GM23338 (cell line): ENCODE measurements around the gene CRBN. TPM values are rescaled to one million over a fixed set of nuclear protein-coding genes. Genes with fewer than 3 reads are reported as not detected.

Experiments used
- ATAC-seq: fragments of 200-7000 bp; cut with Tn5 transposase; 3 replicates; pipeline ENCODE4 v1.9.1; 2020
- DNase-seq: peaks from one replicate; pipeline ENCODE4 v3.0.0-alpha.2; 2015; ENCODE audit warnings: low spot score
- H2AFZ ChIP-seq: fragments of 200-600 bp; sonication (generic); 2 replicates; pipeline ENCODE4 v1.8.0; 2016; ENCODE audit warnings: antibody characterized with exemption, mild to moderate bottlenecking, moderate library complexity
- H3F3A ChIP-seq: fragments of 200-600 bp; sonication (generic); replicated peaks from 2 replicates; pipeline ENCODE4 v1.8.0; 2017; ENCODE audit warnings: antibody characterized with exemption, mixed run types, low read depth
- H3K27ac ChIP-seq: fragments of 200-600 bp; sonication (generic); 2 replicates; pipeline ENCODE4 v1.6.1; 2016; ENCODE audit warnings: low read depth
- H3K27me3 ChIP-seq: fragments of 200-600 bp; sonication (generic); 2 replicates; pipeline ENCODE4 v1.8.0; 2016; ENCODE audit warnings: mild to moderate bottlenecking, mixed run types, moderate library complexity; ENCODE audit not compliant: insufficient read depth
- H3K36me3 ChIP-seq: fragments of 200-600 bp; sonication (generic); 2 replicates; pipeline ENCODE4 v1.8.0; 2016; ENCODE audit warnings: mild to moderate bottlenecking; ENCODE audit not compliant: insufficient read depth
- H3K4me1 ChIP-seq: fragments of 200-600 bp; sonication (generic); 2 replicates; pipeline ENCODE4 v1.8.0; 2016; ENCODE audit warnings: mild to moderate bottlenecking, moderate library complexity; ENCODE audit not compliant: insufficient read depth
- H3K4me2 ChIP-seq: fragments of 200-600 bp; sonication (generic); 2 replicates; pipeline ENCODE4 v1.7.1; 2017; ENCODE audit warnings: mixed run types
- H3K4me3 ChIP-seq: fragments of 200-600 bp; sonication (generic); 2 replicates; pipeline ENCODE4 v1.6.1; 2016; ENCODE audit warnings: mixed run types
- H3K79me2 ChIP-seq: fragments of 200-600 bp; sonication (generic); replicated peaks from 2 replicates; pipeline ENCODE4 v1.8.0; 2017; ENCODE audit warnings: mild to moderate bottlenecking; ENCODE audit not compliant: insufficient read depth
- H3K9me2 ChIP-seq: fragments of 200-600 bp; sonication (generic); 2 replicates; pipeline ENCODE4 v1.8.0; 2017; ENCODE audit not compliant: insufficient read depth
- H4K20me1 ChIP-seq: fragments of 200-600 bp; sonication (generic); replicated peaks from 2 replicates; pipeline ENCODE4 v1.8.0; 2017; ENCODE audit warnings: mild to moderate bottlenecking; ENCODE audit not compliant: insufficient read depth
- H3K27ac Mint-ChIP-seq: 2 replicates; pipeline ENCODE4 v1.8.0; 2020; ENCODE audit warnings: inconsistent platforms, mild to moderate bottlenecking, moderate library complexity, mixed read lengths
- H3K27me3 Mint-ChIP-seq: 3 replicates; pipeline ENCODE4 v1.8.0; 2022; ENCODE audit warnings: low read depth, mild to moderate bottlenecking, moderate library complexity, mixed read lengths, inconsistent platforms; ENCODE audit not compliant: insufficient read depth, poor library complexity
- H3K36me3 Mint-ChIP-seq: 3 replicates; pipeline ENCODE4 v1.8.0; 2021; ENCODE audit warnings: low read depth, mild to moderate bottlenecking, inconsistent platforms, moderate library complexity, mixed read lengths
- H3K4me1 Mint-ChIP-seq: 3 replicates; pipeline ENCODE4 v1.8.0; 2020; ENCODE audit warnings: mild to moderate bottlenecking, inconsistent platforms, mixed read lengths
- H3K4me3 Mint-ChIP-seq: 3 replicates; pipeline ENCODE4 v1.8.0; 2021; ENCODE audit warnings: moderate library complexity, mild to moderate bottlenecking, inconsistent platforms, mixed read lengths
- H3K9me3 Mint-ChIP-seq: 3 replicates; pipeline ENCODE4 v1.8.0; 2020; ENCODE audit warnings: moderate library complexity, mild to moderate bottlenecking, inconsistent platforms, mixed read lengths
- CREB1 ChIP-seq: fragments of 250-450 bp; sonication (Bioruptor Pico); IDR thresholded peaks from 2 replicates; pipeline ENCODE4 v1.5.0; 2020; ENCODE audit warnings: low read depth, mild to moderate bottlenecking, moderate library complexity
- EZH2 ChIP-seq: fragments of 200-600 bp; sonication (generic); IDR thresholded peaks from one replicate; pipeline ENCODE4 v1.8.0; 2017; ENCODE audit warnings: antibody characterized with exemption, mild to moderate bottlenecking, low read depth; ENCODE audit not compliant: unreplicated experiment
- EZH2phosphoT487 ChIP-seq: fragments of 200-600 bp; sonication (generic); IDR thresholded peaks from one replicate; pipeline ENCODE4 v1.8.1; 2018; ENCODE audit warnings: antibody characterized with exemption; ENCODE audit not compliant: unreplicated experiment
- JUNB ChIP-seq: IDR thresholded peaks from one replicate; pipeline ENCODE4 v1.6.1; 2016; ENCODE audit warnings: antibody characterized with exemption; ENCODE audit not compliant: unreplicated experiment
- NANOG ChIP-seq: IDR thresholded peaks from 2 replicates; pipeline ENCODE4 v1.6.1; 2016; ENCODE audit warnings: antibody characterized with exemption, borderline replicate concordance
- POLR2AphosphoS5 ChIP-seq: IDR thresholded peaks from 2 replicates; pipeline ENCODE4 v1.6.1; 2016; ENCODE audit warnings: antibody characterized with exemption, low read depth
- STAT1 ChIP-seq: IDR thresholded peaks from one replicate; pipeline ENCODE4 v1.6.1; 2016; ENCODE audit warnings: antibody characterized with exemption; ENCODE audit not compliant: unreplicated experiment
- ZNF114 ChIP-seq: fragments of 250-450 bp; sonication (Bioruptor Pico); IDR thresholded peaks from 2 replicates; pipeline ENCODE4 v1.5.0; 2020; ENCODE audit warnings: mild to moderate bottlenecking, moderate library complexity
- ZNF331 ChIP-seq: fragments of 250-450 bp; sonication (Bioruptor Pico); IDR thresholded peaks from 2 replicates; pipeline ENCODE4 v1.5.0; 2020; ENCODE audit warnings: low read depth, mild to moderate bottlenecking, moderate library complexity
- polyA plus RNA-seq: library from polyadenylated mRNA; unstranded; fragments of >200 nt; fragmentation: Nextera tagmentation; extraction: Ambion mirVana; gene quantifications from 2 replicates; pipeline ENCODE4 v1.2.1, GENCODE V29; 2016
- total RNA-seq: library from RNA; depleted of rRNA; stranded (reverse); fragments of >200 nt; shearing (Covaris generic); gene quantifications from 2 replicates; pipeline ENCODE4 v1.2.3, GENCODE V29; 2014
- TF ChIP-seq, protein P1 (sequence below): IDR thresholded peaks from 2 replicates; pipeline ENCODE4 v1.6.1; 2016; ENCODE audit warnings: antibody characterized with exemption
- TF ChIP-seq, protein P2 (sequence below): fragments of 250-450 bp; sonication (Bioruptor Pico); IDR thresholded peaks from 2 replicates; pipeline ENCODE4 v1.5.0; 2020; ENCODE audit warnings: mild to moderate bottlenecking, moderate library complexity
- TF ChIP-seq, protein P3 (sequence below): IDR thresholded peaks from one replicate; pipeline ENCODE4 v1.6.1; 2018; ENCODE audit warnings: antibody characterized with exemption; ENCODE audit not compliant: unreplicated experiment
- TF ChIP-seq, protein P4 (sequence below), 2 experiments: fragments of 200-600 bp in 1 of 2; sonication (generic) in 1 of 2; conservative IDR thresholded peaks; 2 replicates each; pipeline versions ENCODE4 v1.5.1 to v1.6.1; 2016 to 2017; ENCODE audit warnings: antibody characterized with exemption in 2 of 2, low read depth in 2 of 2, mild to moderate bottlenecking in 2 of 2, moderate library complexity in 1 of 2

CRBN gene
- total and polyA plus RNA-seq, 2 experiments from 2014 or later, result 33.6 to 41.7 TPM

DNA sequence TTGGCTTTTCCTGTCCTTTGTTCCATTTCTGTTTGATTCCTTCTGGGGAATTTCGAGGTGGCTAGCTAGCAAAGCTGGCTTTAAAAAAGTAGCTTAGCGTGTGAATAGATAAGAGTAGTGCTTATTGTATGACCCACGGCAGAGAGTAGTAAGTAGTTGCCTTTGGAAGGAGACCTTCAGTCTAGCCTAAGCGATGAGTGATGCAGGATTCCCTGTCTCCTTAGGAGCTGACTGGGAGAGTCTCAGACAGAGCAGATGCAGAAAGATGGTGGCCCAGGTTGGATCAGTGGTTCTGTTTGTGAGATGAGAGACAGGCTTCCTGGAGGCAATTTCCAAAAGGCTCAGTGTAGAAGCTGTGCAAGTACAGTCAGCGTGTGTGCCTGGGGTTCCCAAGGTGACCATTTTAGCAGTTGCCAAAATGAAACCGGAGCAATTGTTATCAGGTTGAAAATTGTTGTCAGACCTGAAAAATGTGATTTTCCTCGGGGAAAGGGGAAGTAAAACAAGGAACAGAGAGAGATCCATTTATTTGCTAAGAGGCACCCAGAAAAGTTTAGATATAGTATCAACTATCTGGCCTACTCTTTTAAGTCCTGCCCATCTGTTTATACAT, 68.6 kb downstream of the CRBN start:
- peaks cover 19% of the 10 kb centered on the region for H3K36me3 Mint-ChIP-seq
- Histone ChIP-seq H3K9me2 (no peaks in the 10 kb centered on the region), H3K27ac (peak overlapping the region; percentile 65; the same call in 1 of the 2 replicates), H3K36me3 (no peaks in the 10 kb centered on the region), H3K4me1 (peaks cover 16% of the 10 kb centered on the region), H3F3A (no peaks in the 10 kb centered on the region), H3K4me3 (no peak overlapping the region), H4K20me1 (no peaks in the 10 kb centered on the region), H3K27me3 (no peaks in the 10 kb centered on the region), H2AFZ (peak overlapping the region; percentile 72; the same call in 1 of the 2 replicates), H3K4me2 (peak overlapping the region; percentile 7), H3K79me2 (no peaks in the 10 kb centered on the region)
- ATAC-seq (no peak), DNase-seq (peak; percentile 39)
- H3K9me3 Mint-ChIP-seq, result peaks cover 91% of the 10 kb centered on the region
- H3K4me3 Mint-ChIP-seq, result no peak overlapping the region
- TF ChIP-seq, protein P1, sequence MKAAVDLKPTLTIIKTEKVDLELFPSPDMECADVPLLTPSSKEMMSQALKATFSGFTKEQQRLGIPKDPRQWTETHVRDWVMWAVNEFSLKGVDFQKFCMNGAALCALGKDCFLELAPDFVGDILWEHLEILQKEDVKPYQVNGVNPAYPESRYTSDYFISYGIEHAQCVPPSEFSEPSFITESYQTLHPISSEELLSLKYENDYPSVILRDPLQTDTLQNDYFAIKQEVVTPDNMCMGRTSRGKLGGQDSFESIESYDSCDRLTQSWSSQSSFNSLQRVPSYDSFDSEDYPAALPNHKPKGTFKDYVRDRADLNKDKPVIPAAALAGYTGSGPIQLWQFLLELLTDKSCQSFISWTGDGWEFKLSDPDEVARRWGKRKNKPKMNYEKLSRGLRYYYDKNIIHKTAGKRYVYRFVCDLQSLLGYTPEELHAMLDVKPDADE, result no peak
- no peak for TF ChIP-seq ZNF331
- TF ChIP-seq, protein P2, sequence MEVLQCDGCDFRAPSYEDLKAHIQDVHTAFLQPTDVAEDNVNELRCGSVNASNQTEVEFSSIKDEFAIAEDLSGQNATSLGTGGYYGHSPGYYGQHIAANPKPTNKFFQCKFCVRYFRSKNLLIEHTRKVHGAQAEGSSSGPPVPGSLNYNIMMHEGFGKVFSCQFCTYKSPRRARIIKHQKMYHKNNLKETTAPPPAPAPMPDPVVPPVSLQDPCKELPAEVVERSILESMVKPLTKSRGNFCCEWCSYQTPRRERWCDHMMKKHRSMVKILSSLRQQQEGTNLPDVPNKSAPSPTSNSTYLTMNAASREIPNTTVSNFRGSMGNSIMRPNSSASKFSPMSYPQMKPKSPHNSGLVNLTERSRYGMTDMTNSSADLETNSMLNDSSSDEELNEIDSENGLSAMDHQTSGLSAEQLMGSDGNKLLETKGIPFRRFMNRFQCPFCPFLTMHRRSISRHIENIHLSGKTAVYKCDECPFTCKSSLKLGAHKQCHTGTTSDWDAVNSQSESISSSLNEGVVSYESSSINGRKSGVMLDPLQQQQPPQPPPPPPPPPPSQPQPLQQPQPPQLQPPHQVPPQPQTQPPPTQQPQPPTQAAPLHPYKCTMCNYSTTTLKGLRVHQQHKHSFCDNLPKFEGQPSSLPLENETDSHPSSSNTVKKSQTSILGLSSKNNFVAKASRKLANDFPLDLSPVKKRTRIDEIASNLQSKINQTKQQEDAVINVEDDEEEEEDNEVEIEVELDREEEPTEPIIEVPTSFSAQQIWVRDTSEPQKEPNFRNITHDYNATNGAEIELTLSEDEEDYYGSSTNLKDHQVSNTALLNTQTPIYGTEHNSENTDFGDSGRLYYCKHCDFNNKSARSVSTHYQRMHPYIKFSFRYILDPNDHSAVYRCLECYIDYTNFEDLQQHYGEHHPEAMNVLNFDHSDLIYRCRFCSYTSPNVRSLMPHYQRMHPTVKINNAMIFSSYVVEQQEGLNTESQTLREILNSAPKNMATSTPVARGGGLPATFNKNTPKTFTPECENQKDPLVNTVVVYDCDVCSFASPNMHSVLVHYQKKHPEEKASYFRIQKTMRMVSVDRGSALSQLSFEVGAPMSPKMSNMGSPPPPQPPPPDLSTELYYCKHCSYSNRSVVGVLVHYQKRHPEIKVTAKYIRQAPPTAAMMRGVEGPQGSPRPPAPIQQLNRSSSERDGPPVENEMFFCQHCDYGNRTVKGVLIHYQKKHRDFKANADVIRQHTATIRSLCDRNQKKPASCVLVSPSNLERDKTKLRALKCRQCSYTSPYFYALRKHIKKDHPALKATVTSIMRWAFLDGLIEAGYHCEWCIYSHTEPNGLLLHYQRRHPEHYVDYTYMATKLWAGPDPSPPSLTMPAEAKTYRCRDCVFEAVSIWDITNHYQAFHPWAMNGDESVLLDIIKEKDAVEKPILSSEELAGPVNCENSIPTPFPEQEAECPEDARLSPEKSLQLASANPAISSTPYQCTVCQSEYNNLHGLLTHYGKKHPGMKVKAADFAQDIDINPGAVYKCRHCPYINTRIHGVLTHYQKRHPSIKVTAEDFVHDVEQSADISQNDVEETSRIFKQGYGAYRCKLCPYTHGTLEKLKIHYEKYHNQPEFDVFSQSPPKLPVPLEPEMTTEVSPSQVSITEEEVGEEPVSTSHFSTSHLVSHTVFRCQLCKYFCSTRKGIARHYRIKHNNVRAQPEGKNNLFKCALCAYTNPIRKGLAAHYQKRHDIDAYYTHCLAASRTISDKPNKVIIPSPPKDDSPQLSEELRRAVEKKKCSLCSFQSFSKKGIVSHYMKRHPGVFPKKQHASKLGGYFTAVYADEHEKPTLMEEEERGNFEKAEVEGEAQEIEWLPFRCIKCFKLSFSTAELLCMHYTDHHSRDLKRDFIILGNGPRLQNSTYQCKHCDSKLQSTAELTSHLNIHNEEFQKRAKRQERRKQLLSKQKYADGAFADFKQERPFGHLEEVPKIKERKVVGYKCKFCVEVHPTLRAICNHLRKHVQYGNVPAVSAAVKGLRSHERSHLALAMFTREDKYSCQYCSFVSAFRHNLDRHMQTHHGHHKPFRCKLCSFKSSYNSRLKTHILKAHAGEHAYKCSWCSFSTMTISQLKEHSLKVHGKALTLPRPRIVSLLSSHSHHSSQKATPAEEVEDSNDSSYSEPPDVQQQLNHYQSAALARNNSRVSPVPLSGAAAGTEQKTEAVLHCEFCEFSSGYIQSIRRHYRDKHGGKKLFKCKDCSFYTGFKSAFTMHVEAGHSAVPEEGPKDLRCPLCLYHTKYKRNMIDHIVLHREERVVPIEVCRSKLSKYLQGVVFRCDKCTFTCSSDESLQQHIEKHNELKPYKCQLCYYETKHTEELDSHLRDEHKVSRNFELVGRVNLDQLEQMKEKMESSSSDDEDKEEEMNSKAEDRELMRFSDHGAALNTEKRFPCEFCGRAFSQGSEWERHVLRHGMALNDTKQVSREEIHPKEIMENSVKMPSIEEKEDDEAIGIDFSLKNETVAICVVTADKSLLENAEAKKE, result no peak
- TF ChIP-seq JUNB, result no peak
- TF ChIP-seq STAT1, result no peak
- TF ChIP-seq CREB1, result no peak
- TF ChIP-seq, protein P3, sequence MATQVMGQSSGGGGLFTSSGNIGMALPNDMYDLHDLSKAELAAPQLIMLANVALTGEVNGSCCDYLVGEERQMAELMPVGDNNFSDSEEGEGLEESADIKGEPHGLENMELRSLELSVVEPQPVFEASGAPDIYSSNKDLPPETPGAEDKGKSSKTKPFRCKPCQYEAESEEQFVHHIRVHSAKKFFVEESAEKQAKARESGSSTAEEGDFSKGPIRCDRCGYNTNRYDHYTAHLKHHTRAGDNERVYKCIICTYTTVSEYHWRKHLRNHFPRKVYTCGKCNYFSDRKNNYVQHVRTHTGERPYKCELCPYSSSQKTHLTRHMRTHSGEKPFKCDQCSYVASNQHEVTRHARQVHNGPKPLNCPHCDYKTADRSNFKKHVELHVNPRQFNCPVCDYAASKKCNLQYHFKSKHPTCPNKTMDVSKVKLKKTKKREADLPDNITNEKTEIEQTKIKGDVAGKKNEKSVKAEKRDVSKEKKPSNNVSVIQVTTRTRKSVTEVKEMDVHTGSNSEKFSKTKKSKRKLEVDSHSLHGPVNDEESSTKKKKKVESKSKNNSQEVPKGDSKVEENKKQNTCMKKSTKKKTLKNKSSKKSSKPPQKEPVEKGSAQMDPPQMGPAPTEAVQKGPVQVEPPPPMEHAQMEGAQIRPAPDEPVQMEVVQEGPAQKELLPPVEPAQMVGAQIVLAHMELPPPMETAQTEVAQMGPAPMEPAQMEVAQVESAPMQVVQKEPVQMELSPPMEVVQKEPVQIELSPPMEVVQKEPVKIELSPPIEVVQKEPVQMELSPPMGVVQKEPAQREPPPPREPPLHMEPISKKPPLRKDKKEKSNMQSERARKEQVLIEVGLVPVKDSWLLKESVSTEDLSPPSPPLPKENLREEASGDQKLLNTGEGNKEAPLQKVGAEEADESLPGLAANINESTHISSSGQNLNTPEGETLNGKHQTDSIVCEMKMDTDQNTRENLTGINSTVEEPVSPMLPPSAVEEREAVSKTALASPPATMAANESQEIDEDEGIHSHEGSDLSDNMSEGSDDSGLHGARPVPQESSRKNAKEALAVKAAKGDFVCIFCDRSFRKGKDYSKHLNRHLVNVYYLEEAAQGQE, result no peak
- TF ChIP-seq, protein P4, sequence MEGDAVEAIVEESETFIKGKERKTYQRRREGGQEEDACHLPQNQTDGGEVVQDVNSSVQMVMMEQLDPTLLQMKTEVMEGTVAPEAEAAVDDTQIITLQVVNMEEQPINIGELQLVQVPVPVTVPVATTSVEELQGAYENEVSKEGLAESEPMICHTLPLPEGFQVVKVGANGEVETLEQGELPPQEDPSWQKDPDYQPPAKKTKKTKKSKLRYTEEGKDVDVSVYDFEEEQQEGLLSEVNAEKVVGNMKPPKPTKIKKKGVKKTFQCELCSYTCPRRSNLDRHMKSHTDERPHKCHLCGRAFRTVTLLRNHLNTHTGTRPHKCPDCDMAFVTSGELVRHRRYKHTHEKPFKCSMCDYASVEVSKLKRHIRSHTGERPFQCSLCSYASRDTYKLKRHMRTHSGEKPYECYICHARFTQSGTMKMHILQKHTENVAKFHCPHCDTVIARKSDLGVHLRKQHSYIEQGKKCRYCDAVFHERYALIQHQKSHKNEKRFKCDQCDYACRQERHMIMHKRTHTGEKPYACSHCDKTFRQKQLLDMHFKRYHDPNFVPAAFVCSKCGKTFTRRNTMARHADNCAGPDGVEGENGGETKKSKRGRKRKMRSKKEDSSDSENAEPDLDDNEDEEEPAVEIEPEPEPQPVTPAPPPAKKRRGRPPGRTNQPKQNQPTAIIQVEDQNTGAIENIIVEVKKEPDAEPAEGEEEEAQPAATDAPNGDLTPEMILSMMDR (conservative IDR thresholded peaks at IDR 0.05; ENCODE audit: low read depth in 2 of 2), result no peak
- TF ChIP-seq POLR2AphosphoS5, result no peak
- TF ChIP-seq NANOG, result no peak
- no peak for TF ChIP-seq ZNF114 (CRISPR knock-in tag)
- no peak for TF ChIP-seq EZH2
- no peak for TF ChIP-seq EZH2phosphoT487
- peaks cover 4% of the 10 kb centered on the region for H3K27me3 Mint-ChIP-seq
- H3K27ac Mint-ChIP-seq, result no peak overlapping the region
- no peaks in the 10 kb centered on the region for H3K4me1 Mint-ChIP-seq
